Fibroblast of mammary gland (primary cell): ENCODE data around the gene CBX3.
"Not testable (repeated sequence)": the region's sequence is repeated elsewhere in the genome, so short reads cannot be mapped to it uniquely, and the experiment has no call there.

Experiments
- DNase-seq: peaks from one replicate; pipeline ENCODE4 v3.0.0-alpha.2; 2010; ENCODE audit warnings: low read depth
- H3K4me3 ChIP-seq: 2 replicates; pipeline ENCODE4 v1.5.1; 2011; ENCODE audit warnings: low read depth, mild to moderate bottlenecking, low read length, moderate library complexity; ENCODE audit not compliant: control insufficient read depth
- CTCF ChIP-seq: conservative IDR thresholded peaks from 2 replicates; pipeline ENCODE4 v1.5.1; 2011; ENCODE audit warnings: low read depth, low read length, inconsistent platforms; ENCODE audit not compliant: control insufficient read depth, insufficient read depth

Gene CBX3

DNA sequence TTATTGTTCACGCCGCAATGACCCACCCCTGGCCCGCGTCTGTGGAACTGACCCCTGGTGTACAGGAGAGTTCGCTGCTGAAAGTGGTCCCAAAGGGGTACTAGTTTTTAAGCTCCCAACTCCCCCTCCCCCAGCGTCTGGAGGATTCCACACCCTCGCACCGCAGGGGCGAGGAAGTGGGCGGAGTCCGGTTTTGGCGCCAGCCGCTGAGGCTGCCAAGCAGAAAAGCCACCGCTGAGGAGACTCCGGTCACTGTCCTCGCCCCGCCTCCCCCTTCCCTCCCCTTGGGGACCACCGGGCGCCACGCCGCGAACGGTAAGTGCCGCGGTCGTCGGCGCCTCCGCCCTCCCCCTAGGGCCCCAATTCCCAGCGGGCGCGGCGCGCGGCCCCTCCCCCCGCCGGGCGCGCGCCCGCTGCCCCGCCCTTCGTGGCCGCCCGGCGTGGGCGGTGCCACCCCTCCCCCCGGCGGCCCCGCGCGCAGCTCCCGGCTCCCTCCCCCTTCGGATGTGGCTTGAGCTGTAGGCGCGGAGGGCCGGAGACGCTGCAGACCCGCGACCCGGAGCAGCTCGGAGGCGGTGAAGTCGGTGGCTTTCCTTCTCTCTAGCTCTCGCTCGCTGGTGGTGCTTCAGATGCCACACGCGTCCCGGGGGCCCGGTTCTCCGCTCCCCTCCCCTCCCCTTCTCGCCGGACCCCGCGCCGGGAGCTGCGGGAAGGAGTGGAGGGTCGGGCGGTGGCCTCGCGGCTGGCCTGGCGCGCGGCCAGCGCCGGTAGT is at the start of gene CBX3:
TSS of gene CBX3 (plus strand) at position 499 of the 772 bp plus-strand sequence. CDS start 1,254 bp downstream, outside the sequence.
- no peak for TF ChIP-seq CTCF
- DNase-seq: no peak
- H3K4me3 ChIP-seq: peak within 1 kb of the TSS; percentile 99

GRCh38 chr7:26151953-26152781 is 49.4 kb upstream of the CBX3 start, which contains the start of gene NFE2L3:
Gene NFE2L3 (plus strand): TSS chr7:26152198. CDS start chr7:26152499, 301 bp downstream.
- no peak for TF ChIP-seq CTCF

DNA sequence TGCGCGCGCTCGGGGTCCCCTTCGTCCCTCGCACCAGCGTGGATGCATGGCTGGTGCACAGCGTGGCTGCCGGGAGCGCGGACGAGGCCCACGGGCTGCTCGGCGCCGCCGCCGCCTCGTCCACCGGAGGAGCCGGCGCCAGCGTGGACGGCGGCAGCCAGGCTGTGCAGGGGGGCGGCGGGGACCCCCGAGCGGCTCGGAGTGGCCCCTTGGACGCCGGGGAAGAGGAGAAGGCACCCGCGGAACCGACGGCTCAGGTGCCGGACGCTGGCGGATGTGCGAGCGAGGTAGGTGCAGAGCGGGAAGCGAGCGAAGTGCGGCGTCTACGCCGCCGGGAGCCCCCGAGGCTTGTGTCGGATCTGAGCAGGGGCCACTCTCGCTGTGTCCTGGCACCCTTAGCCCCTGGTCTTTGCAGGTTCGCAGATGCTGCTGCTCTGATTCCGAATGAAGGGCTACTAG is 48.7 kb upstream of the CBX3 start:
- not testable (repeated sequence) for H3K4me3 ChIP-seq, DNase-seq

More at GRCh38 chr7:26151953-26152781, 49.4 kb upstream of the CBX3 start, which contains the start of gene NFE2L3:
- peak within 1 kb of the TSS; percentile 35 for H3K4me3 ChIP-seq
- peak; percentile 31 for DNase-seq

DNA sequence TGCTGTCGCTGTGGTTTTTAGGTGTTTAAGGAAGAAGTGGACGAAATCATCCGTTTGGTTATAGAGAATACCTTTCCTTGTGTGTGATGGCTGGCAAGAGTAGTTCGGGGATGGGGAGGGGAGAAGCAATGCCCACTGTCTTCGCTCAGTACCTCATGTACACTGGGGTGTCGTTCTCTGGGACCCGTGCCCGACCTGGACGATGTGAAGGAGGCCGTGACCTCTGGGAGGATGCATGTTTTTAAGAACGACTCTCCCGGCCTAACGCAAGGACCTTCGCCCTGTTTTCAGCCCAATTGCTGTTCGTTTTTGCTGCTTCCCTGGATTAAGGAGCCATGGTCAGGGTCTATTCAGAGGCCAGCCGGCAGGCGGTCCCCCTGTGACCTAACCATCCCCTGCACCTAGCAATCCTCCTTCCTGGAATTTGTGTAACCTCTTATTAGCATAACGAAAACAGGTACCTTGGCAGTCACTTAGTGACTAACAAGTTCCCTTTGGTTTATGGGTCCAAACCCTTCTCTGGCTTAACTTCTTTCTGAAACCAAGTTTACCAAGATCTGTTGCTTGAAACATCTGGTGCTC is 48.2 kb upstream of the CBX3 start:
- no peak for DNase-seq
- H3K4me3 ChIP-seq: no peak overlapping the region
- TF ChIP-seq CTCF: no peak

GRCh38 chr7:26153823-26154783 is 47.4 kb upstream of the CBX3 start:
- no peak overlapping the region for H3K4me3 ChIP-seq

More at GRCh38 chr7:26153823-26154783, 47.4 kb upstream of the CBX3 start:
- DNase-seq: no peak
- no peak for TF ChIP-seq CTCF
